ENCODE measurements around the gene ADA. TPM values are rescaled to one million over a fixed set of nuclear protein-coding genes. Genes with fewer than 3 reads are reported as not detected.
A peak's percentile ranks its signal among the peaks of the same experiment; 100 is the strongest.
"Not testable (repeated sequence)": the region's sequence is repeated elsewhere in the genome, so short reads cannot be mapped to it uniquely, and the experiment has no call there.

ADA gene
- total and polyA plus RNA-seq, 9 donors = 4.0 to 9.1 (median 6.2) TPM

- Histone ChIP-seq H3K36me3 (ENCODE audit: control insufficient read depth, insufficient read depth, low read length) (no peaks in the 10 kb centered on the region), H3K9me3 (replicated peaks; ENCODE audit: control insufficient read depth, low read depth, low read length) (peaks cover under 1% of the 10 kb centered on the region), H3K4me1 (ENCODE audit: control insufficient read depth, insufficient read depth, low read length) (peaks cover 2% of the 10 kb centered on the region), H3K27ac (ENCODE audit: low read length) (no peak overlapping the region), H3K4me3 (ENCODE audit: low read length) (no peak overlapping the region), H3K27me3 (ENCODE audit: control insufficient read depth, insufficient read depth, low read length) (peaks cover 7% of the 10 kb centered on the region)
- WGBS (ENCODE audit: insufficient coverage) = 88% methylated on average over 8 of the region's 11 CpGs
- no peak for DNase-seq
Observed at GRCh38 chr20:44681796-44682566, 30.5 kb upstream of the ADA start.

DNA sequence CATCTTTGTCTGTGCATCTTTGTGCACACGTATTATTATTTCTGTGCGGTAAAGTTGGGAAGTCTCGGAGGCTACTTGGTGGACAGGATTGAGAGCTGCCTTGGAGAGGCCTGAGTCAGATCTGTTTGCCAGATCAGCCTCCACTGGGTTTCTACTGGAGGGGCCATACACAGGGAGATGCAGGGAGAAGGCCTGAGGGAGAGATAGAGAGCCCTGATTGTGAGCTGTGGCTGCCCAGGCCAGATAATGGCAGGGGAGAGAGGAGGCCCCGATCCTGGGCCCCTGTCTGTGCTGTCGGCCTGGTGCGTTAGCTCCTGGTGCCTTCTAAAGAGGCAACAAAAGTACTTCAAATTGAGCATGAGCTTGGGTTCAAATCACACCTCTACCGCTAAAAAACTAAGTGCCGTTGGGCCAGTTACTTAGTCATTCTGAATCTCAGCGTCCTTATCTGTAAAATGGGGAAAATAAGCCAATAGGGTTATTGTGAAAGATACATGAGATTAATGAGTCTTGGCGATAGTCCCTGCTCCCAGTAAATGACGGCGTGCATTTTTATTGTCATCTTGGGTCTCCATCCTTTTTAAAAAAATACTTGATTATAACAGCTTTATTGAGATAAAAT, 27.6 kb upstream of the ADA start:
- WGBS (ENCODE audit: insufficient coverage) = 68% methylated on average over 7 of the region's 12 CpGs
- Histone ChIP-seq H3K27ac (ENCODE audit: low read length) (no peak overlapping the region), H3K27me3 (ENCODE audit: control insufficient read depth, insufficient read depth, low read length) (peaks cover 7% of the 10 kb centered on the region), H3K4me1 (ENCODE audit: control insufficient read depth, insufficient read depth, low read length) (no peaks in the 10 kb centered on the region), H3K9me3 (replicated peaks; ENCODE audit: control insufficient read depth, low read depth, low read length) (no peaks in the 10 kb centered on the region), H3K36me3 (ENCODE audit: control insufficient read depth, insufficient read depth, low read length) (no peaks in the 10 kb centered on the region), H3K4me3 (ENCODE audit: low read length) (no peak overlapping the region)
- DNase-seq = no peak

DNA sequence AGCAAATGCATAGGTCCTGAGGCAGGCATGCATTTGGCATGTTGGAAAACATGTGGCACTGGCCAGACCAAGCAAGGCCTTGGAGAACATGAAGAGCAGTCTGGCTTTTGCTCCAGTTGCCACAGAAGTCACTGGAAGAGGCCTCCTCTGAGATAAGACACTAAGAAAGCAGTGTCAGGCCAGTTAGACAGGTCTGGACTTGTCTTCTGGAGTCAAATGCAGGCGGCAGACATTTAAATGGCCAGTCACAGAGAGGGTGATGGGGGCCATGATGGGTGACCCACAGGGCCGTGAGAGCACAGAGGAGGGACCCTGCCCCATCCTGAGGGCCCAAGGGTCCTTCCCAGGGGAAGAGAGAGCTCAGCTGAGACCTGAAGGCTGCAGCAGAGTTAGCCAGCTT, 26.7 kb upstream of the ADA start:
- no peak for DNase-seq
- no peak overlapping the region for H3K4me3 ChIP-seq (ENCODE audit: low read length)
- peaks cover 4% of the 10 kb centered on the region for H3K27me3 ChIP-seq (ENCODE audit: control insufficient read depth, insufficient read depth, low read length)
- 40% methylated on average over 2 of the region's 2 CpGs for WGBS (ENCODE audit: insufficient coverage)
- H3K36me3 ChIP-seq (ENCODE audit: control insufficient read depth, insufficient read depth, low read length) = no peaks in the 10 kb centered on the region
- H3K27ac ChIP-seq (ENCODE audit: low read length) = no peak overlapping the region
- H3K4me1 ChIP-seq (ENCODE audit: control insufficient read depth, insufficient read depth, low read length) = no peaks in the 10 kb centered on the region
- H3K9me3 ChIP-seq (replicated peaks; ENCODE audit: control insufficient read depth, low read depth, low read length) = no peaks in the 10 kb centered on the region

GRCh38 chr20:44672318-44672902, 20.9 kb upstream of the ADA start:
- not testable (repeated sequence) for H3K27ac ChIP-seq (ENCODE audit: low read length); H3K4me1 ChIP-seq (ENCODE audit: control insufficient read depth, insufficient read depth, low read length); H3K4me3 ChIP-seq (ENCODE audit: low read length); H3K27me3 ChIP-seq (ENCODE audit: control insufficient read depth, insufficient read depth, low read length); H3K9me3 ChIP-seq (replicated peaks; ENCODE audit: control insufficient read depth, low read depth, low read length); DNase-seq; H3K36me3 ChIP-seq (ENCODE audit: control insufficient read depth, insufficient read depth, low read length)
- WGBS (ENCODE audit: insufficient coverage) = 75% methylated on average over 15 of the region's 23 CpGs

- H3K4me3 ChIP-seq (ENCODE audit: low read length); H3K27ac ChIP-seq (ENCODE audit: low read length); H3K9me3 ChIP-seq (replicated peaks; ENCODE audit: control insufficient read depth, low read depth, low read length); DNase-seq; H3K4me1 ChIP-seq (ENCODE audit: control insufficient read depth, insufficient read depth, low read length); H3K27me3 ChIP-seq (ENCODE audit: control insufficient read depth, insufficient read depth, low read length); H3K36me3 ChIP-seq (ENCODE audit: control insufficient read depth, insufficient read depth, low read length): not testable (repeated sequence)
- WGBS (ENCODE audit: insufficient coverage) = 83% methylated on average over 3 of the region's 7 CpGs
Observed at GRCh38 chr20:44671541-44671940, 20.0 kb upstream of the ADA start.

DNA sequence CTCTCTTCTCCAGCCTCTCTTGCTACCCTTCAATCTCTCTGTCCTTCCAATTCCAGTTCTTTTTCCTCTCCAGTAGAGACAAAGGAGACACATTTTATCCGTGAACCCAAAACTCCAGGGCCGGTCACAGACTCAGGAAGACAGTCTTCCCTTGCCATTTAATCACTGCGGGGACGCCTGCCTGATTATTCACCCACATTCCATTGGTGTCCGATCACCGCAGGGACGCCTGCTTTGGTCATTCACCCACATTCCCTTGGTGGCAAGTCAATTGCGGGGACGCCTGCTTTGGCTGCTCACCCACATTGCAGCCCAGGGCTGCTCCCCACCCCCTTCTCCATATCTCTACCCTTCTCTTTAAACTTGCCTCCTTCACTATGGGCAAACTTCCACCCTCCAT, 19.4 kb upstream of the ADA start:
- not testable (repeated sequence) for H3K4me1 ChIP-seq (ENCODE audit: control insufficient read depth, insufficient read depth, low read length); H3K4me3 ChIP-seq (ENCODE audit: low read length); H3K27me3 ChIP-seq (ENCODE audit: control insufficient read depth, insufficient read depth, low read length); H3K36me3 ChIP-seq (ENCODE audit: control insufficient read depth, insufficient read depth, low read length); H3K27ac ChIP-seq (ENCODE audit: low read length); DNase-seq; H3K9me3 ChIP-seq (replicated peaks; ENCODE audit: control insufficient read depth, low read depth, low read length)
- WGBS (ENCODE audit: insufficient coverage) = 83% methylated on average over 7 of the region's 9 CpGs

- H3K4me1 ChIP-seq (ENCODE audit: control insufficient read depth, insufficient read depth, low read length) = no peaks in the 10 kb centered on the region
- 50% methylated on average over 1 of the region's 3 CpGs for WGBS (ENCODE audit: insufficient coverage)
- H3K27me3 ChIP-seq (ENCODE audit: control insufficient read depth, insufficient read depth, low read length) = peaks cover 5% of the 10 kb centered on the region
- no peak overlapping the region for H3K27ac ChIP-seq (ENCODE audit: low read length)
- H3K4me3 ChIP-seq (ENCODE audit: low read length) = no peak overlapping the region
- no peaks in the 10 kb centered on the region for H3K36me3 ChIP-seq (ENCODE audit: control insufficient read depth, insufficient read depth, low read length)
- no peak for DNase-seq
- no peaks in the 10 kb centered on the region for H3K9me3 ChIP-seq (replicated peaks; ENCODE audit: control insufficient read depth, low read depth, low read length)
Observed at GRCh38 chr20:44666066-44666465, 14.6 kb upstream of the ADA start.

GRCh38 chr20:44664131-44664530, 12.6 kb upstream of the ADA start:
- Histone ChIP-seq H3K36me3 (ENCODE audit: control insufficient read depth, insufficient read depth, low read length) (no peaks in the 10 kb centered on the region), H3K4me1 (ENCODE audit: control insufficient read depth, insufficient read depth, low read length) (no peaks in the 10 kb centered on the region), H3K9me3 (replicated peaks; ENCODE audit: control insufficient read depth, low read depth, low read length) (no peaks in the 10 kb centered on the region), H3K27ac (ENCODE audit: low read length) (no peak overlapping the region), H3K27me3 (ENCODE audit: control insufficient read depth, insufficient read depth, low read length) (peaks cover 5% of the 10 kb centered on the region), H3K4me3 (ENCODE audit: low read length) (no peak overlapping the region)
- DNase-seq = peak; percentile 49
- WGBS (ENCODE audit: insufficient coverage) = 20% methylated on average over 1 of the region's 3 CpGs

DNA sequence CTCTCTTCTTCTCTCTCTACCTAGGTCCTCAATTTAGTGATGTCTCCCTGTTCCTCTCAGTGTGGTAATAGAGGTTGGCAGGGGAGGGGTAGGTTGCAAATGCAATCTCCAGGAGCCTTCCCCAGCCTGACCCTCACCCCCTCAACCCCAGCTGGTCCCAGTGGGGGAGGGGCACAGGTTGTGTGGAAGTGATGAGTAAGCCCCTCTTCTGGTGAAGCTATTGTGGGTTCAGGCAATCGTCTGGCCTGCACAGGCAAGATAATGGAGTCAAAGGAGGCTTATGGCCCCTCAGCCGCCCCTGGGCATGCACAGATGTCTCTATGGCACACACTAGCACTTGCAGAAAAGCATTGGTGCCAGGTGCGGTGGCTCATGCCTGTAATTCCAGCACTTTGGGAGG, 10.8 kb upstream of the ADA start:
- 33% methylated on average over 3 of the region's 3 CpGs for WGBS (ENCODE audit: insufficient coverage)
- H3K4me1 ChIP-seq (ENCODE audit: control insufficient read depth, insufficient read depth, low read length) = no peaks in the 10 kb centered on the region
- no peak for DNase-seq

GRCh38 chr20:44660581-44660980, 9.1 kb upstream of the ADA start:
- WGBS (ENCODE audit: insufficient coverage) = 71% methylated on average over 2 of the region's 5 CpGs
- Histone ChIP-seq H3K4me1 (ENCODE audit: control insufficient read depth, insufficient read depth, low read length) (no peaks in the 10 kb centered on the region), H3K9me3 (replicated peaks; ENCODE audit: control insufficient read depth, low read depth, low read length) (peaks cover 2% of the 10 kb centered on the region), H3K27ac (ENCODE audit: low read length) (no peak overlapping the region), H3K27me3 (ENCODE audit: control insufficient read depth, insufficient read depth, low read length) (peaks cover 5% of the 10 kb centered on the region), H3K36me3 (ENCODE audit: control insufficient read depth, insufficient read depth, low read length) (no peaks in the 10 kb centered on the region), H3K4me3 (ENCODE audit: low read length) (no peak overlapping the region)
- DNase-seq = no peak

More for the DNA sequence above, 10.8 kb upstream of the ADA start:
- no peak overlapping the region for H3K27ac ChIP-seq (ENCODE audit: low read length)
- peaks cover 2% of the 10 kb centered on the region for H3K9me3 ChIP-seq (replicated peaks; ENCODE audit: control insufficient read depth, low read depth, low read length)
- no peak overlapping the region for H3K4me3 ChIP-seq (ENCODE audit: low read length)
- peaks cover 8% of the 10 kb centered on the region for H3K27me3 ChIP-seq (ENCODE audit: control insufficient read depth, insufficient read depth, low read length)
- H3K36me3 ChIP-seq (ENCODE audit: control insufficient read depth, insufficient read depth, low read length) = no peaks in the 10 kb centered on the region
